Rectal smooth muscle tissue (tissue), 1 donor: ENCODE results near the gene TMTC4.
"Not testable (repeated sequence)": the region's sequence is repeated elsewhere in the genome, so short reads cannot be mapped to it uniquely, and the experiment has no call there.

Source experiments
- H3K27ac ChIP-seq: one replicate; pipeline ENCODE4 v1.7.0; 2013; ENCODE audit warnings: low read depth, low read length, inconsistent platforms
- H3K27me3 ChIP-seq: one replicate; pipeline ENCODE4 v1.7.0; 2013; ENCODE audit warnings: low read length; ENCODE audit not compliant: control insufficient read depth, insufficient read depth
- H3K36me3 ChIP-seq: one replicate; pipeline ENCODE4 v1.7.0; 2013; ENCODE audit warnings: low read length; ENCODE audit not compliant: control insufficient read depth, insufficient read depth
- H3K4me1 ChIP-seq: one replicate; pipeline ENCODE4 v1.7.0; 2013; ENCODE audit warnings: low read length; ENCODE audit not compliant: control insufficient read depth, insufficient read depth
- H3K4me3 ChIP-seq: one replicate; pipeline ENCODE4 v1.7.0; 2013; ENCODE audit warnings: low read length
- H3K9ac ChIP-seq: one replicate; pipeline ENCODE4 v1.7.0; 2013; ENCODE audit warnings: low read length

TMTC4 gene

DNA sequence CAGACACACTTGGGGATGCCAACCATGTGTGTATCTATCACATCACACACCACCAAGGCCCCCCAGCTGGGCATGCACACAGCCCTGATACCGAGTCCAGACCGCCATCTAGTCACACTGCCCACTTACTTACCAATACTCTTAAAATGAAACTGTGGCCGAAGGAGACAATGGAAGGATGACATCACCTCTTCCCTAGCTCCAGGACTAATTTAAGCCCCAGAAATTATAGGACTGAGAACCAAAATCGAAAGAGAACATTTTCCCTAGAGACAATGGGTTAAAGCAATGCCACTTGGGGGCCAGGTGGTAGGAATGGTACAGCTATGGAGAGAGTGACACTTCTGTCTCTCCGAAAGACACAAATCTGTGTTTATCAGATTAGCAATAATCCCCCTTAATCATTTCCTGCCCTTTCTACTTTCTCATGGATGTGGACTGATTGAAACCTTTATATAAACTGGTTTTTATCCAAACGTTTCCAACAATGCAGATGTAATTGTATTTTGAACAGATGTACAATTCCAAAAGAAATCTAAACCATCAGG lies 85.3 kb downstream of the TMTC4 start:
- H3K36me3 ChIP-seq: no peaks in the 10 kb centered on the region
- H3K27ac ChIP-seq: peak overlapping the region; percentile 8
- H3K4me3 ChIP-seq: peak overlapping the region; percentile 77
- H3K9ac ChIP-seq: no peak overlapping the region
- H3K4me1 ChIP-seq: no peaks in the 10 kb centered on the region
- no peaks in the 10 kb centered on the region for H3K27me3 ChIP-seq

DNA sequence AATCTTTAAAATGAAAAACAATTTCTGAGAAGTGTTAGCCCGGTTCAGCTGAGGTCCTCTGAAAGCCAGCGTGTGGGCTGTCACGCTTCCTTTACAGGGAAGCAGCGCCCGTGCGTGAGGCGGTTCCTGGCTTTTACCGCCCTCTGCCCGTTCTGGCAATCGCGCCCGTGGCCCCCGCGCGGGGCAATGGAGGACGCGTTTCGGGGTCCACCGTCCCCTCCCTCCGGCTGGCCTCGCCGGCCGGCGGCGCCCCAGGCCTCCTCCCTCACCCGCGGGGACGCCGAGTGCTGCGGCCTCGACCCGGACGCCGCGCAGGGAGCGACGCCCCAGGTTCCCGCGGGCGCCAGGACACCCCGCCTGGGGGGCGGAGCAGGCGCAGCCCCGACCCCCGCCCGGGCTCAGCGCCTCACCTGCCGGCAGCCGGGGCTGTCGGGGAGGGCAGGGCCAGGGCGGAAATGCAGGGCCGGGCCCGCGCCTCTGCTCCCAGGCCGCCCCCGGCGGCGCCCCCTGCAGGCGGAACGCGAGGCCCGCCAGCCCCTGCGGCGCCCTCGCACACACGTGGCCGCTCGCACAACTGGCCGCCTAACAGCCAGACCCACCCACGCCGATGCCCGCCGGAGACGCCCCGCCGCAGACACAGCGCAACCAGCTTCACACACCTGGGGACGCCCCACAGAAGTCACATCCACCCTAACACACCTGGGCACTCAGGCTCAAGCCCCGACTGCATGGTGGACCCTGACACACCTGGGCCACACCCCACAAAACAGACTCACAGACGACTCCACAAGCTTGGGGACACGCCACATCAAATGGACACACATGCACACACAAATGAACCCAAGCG lies 86.0 kb downstream of the TMTC4 start, which contains the start of gene GGACT:
GGACT (minus strand) TSS at position 459 of the 847 bp plus-strand sequence. CDS start 56,198 bp downstream, outside the sequence.
- Histone ChIP-seq H3K9ac (peak within 1 kb of the TSS; percentile 68), H3K36me3 (no peaks in the 10 kb centered on the region), H3K27me3 (no peaks in the 10 kb centered on the region), H3K4me3 (peak within 1 kb of the TSS; percentile 77), H3K27ac (peak within 1 kb of the TSS; percentile 47), H3K4me1 (no peaks in the 10 kb centered on the region)

DNA sequence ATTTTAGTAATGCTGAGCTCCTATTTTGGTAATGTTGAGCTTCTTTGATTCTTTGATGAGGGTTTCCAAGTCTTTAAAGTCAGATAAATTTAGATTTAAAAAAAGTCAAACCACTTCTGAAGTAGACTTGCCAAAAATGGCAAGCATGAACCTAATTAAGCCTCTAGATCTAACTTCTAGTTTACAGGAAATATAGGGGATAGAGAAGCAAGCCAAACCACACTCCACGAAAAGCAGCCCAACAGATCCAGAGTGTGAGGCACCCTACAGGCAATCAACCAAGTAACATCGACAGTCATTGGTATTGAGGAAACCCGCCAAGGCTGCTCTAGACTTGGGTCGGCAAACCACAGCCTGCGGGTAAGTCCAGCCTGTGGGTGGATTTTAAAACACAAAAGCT lies 89.7 kb downstream of the TMTC4 start:
- H3K4me1 ChIP-seq: no peaks in the 10 kb centered on the region
- no peak overlapping the region for H3K9ac ChIP-seq
- H3K4me3 ChIP-seq: no peak overlapping the region

DNA sequence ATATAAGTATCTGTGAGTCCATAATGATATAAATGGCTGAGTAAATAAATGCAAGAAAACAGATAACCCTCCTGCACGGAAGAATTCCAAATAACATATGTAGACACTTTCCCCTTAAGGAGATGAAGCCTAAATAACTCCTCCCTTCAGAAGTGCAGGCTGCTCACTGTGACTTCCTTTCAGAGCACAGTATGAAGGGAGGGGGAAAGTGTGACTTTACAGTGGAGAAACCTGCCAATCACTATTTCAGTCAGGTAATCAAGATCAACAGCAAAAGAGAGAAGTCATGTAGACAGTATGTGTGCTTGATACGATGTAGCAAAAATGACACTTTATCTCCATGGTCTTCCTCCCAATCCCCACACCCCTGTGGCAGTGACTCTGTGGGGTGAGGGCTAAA lies 93.1 kb downstream of the TMTC4 start:
- no peak overlapping the region for H3K9ac ChIP-seq
- no peaks in the 10 kb centered on the region for H3K36me3 ChIP-seq
- H3K27me3 ChIP-seq: no peaks in the 10 kb centered on the region

More for the DNA sequence above, 89.7 kb downstream of the TMTC4 start:
- Histone ChIP-seq H3K27me3 (no peaks in the 10 kb centered on the region), H3K36me3 (no peaks in the 10 kb centered on the region), H3K27ac (no peak overlapping the region)

DNA sequence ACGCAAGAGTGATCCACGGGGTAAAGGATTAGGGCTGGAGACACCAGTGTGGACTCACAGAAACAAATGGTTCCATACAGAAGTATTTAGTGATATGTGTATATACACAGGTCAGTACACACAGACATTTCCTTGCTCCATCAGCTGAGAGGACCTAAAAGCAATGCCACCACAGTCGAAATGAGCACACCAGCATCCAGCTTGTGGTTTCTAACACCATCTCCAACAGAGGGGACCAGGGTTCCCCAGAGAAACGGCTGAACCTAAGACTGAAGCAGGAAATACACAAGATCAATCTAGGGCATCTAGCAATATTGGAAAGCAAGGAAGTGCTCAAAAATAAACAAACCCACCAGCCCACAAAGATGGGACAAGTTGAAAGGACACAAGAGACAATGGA lies 93.6 kb downstream of the TMTC4 start:
- H3K4me3 ChIP-seq: no peak overlapping the region
- no peaks in the 10 kb centered on the region for H3K4me1 ChIP-seq
- no peaks in the 10 kb centered on the region for H3K27me3 ChIP-seq
- no peak overlapping the region for H3K9ac ChIP-seq
- no peak overlapping the region for H3K27ac ChIP-seq
- H3K36me3 ChIP-seq: no peaks in the 10 kb centered on the region

More for the DNA sequence above, 93.1 kb downstream of the TMTC4 start:
- no peaks in the 10 kb centered on the region for H3K4me1 ChIP-seq
- no peak overlapping the region for H3K27ac ChIP-seq
- no peak overlapping the region for H3K4me3 ChIP-seq

DNA sequence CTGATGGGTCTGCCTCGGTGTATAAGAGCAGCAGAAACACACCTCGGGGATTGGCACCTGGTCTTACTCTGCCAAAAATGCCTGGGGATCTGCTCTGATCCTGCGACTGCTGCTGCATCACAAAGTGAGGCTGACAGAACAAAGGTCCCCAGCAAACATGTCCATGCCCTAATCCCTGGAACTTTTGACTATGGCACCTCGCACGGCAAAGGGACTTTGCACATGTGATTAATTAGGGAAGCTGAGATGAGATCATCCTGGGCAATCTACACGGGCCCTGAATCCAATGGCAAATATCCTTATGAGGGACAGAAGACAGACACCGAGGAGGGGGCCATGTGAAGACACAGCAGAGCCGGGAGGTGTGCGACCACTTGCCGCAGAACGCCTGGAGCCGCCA lies 94.5 kb downstream of the TMTC4 start:
- H3K36me3 ChIP-seq: no peaks in the 10 kb centered on the region
- no peaks in the 10 kb centered on the region for H3K4me1 ChIP-seq
- no peak overlapping the region for H3K27ac ChIP-seq
- no peak overlapping the region for H3K4me3 ChIP-seq
- no peak overlapping the region for H3K9ac ChIP-seq
- no peaks in the 10 kb centered on the region for H3K27me3 ChIP-seq

DNA sequence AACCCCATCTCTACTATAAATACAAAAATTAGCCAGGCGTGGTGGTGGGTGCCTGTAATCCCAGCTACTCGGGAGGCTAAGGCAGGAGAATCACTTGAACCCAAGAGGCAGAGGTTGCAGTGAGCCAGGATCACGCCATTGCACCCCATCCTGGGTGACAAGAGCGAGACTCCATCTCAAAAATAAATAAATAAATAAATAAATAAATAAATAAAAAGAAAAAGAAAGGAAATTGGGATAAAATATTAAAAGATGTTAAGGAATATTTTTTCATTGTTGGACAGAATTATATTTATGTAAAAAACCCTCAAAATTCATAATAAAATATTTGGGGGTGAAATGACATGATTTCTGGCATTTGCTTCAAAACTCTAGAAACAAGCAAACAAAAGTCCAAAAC lies 97.4 kb downstream of the TMTC4 start:
- not testable (repeated sequence) for H3K27ac ChIP-seq, H3K4me1 ChIP-seq, H3K36me3 ChIP-seq, H3K4me3 ChIP-seq, H3K27me3 ChIP-seq, H3K9ac ChIP-seq

DNA sequence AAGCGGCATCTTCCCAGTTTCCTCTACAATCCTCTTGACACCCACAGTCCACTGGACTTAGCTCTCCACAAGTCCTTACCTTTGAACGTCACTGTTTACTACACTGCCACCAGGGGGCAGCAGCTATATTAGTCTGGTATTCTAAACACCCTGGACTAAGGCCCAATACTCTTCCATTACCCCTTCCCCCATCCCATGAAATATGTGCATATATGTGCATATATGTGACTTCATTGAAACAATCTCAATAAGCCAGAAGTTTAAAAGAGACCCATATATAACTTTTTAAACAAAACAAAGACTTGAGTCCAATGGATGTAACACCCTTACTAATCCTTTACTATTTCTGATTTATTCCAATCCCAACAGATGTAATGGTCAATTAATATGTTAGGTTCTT lies 101.5 kb downstream of the TMTC4 start:
- Histone ChIP-seq H3K27me3 (no peaks in the 10 kb centered on the region), H3K4me3 (no peak overlapping the region), H3K27ac (no peak overlapping the region), H3K36me3 (no peaks in the 10 kb centered on the region), H3K9ac (no peak overlapping the region), H3K4me1 (no peaks in the 10 kb centered on the region)

DNA sequence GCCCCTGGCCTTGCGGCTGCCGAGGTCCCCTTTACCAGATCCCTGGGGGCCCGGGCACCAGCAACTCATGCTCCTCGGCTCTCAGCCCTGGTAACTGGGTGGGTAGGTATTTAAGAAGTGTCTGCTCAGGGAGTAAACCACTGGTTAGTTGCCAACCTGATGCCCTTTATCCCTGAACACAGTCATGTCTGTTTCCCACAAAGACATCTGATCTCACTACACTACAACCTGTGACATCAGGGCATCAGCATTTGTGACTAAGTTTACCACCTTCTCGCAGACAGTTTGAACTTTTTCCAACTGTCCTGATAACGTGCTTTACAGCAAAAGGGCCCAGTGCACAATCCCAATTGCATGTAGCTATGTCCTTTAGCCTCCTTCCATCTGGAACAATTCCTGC lies 108.1 kb downstream of the TMTC4 start:
- no peak overlapping the region for H3K9ac ChIP-seq
- H3K36me3 ChIP-seq: no peaks in the 10 kb centered on the region
- no peak overlapping the region for H3K27ac ChIP-seq
- H3K4me3 ChIP-seq: no peak overlapping the region
- H3K4me1 ChIP-seq: no peaks in the 10 kb centered on the region
- H3K27me3 ChIP-seq: no peaks in the 10 kb centered on the region

DNA sequence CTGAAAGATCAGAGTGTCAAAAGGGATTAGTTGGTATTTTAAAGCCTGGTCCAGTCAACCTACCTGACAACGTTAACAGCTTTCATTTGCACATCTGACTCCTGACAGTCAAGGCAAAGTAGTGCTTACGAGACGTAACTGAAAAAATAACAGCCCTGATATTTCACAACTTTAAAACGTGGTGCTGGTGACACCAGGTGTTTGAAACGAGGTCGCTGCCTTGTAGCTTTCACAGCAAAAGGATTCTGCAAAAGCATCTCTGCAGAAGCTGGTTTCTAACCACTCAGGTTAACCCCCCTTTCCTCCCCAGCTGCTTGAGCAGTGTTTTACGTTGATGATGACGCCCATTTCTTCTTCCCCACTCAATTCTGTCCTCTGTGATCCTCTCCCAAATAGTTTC lies 109.3 kb downstream of the TMTC4 start:
- no peaks in the 10 kb centered on the region for H3K27me3 ChIP-seq
- no peaks in the 10 kb centered on the region for H3K36me3 ChIP-seq
- H3K4me1 ChIP-seq: no peaks in the 10 kb centered on the region
- H3K27ac ChIP-seq: no peak overlapping the region
- H3K9ac ChIP-seq: no peak overlapping the region
- H3K4me3 ChIP-seq: no peak overlapping the region

DNA sequence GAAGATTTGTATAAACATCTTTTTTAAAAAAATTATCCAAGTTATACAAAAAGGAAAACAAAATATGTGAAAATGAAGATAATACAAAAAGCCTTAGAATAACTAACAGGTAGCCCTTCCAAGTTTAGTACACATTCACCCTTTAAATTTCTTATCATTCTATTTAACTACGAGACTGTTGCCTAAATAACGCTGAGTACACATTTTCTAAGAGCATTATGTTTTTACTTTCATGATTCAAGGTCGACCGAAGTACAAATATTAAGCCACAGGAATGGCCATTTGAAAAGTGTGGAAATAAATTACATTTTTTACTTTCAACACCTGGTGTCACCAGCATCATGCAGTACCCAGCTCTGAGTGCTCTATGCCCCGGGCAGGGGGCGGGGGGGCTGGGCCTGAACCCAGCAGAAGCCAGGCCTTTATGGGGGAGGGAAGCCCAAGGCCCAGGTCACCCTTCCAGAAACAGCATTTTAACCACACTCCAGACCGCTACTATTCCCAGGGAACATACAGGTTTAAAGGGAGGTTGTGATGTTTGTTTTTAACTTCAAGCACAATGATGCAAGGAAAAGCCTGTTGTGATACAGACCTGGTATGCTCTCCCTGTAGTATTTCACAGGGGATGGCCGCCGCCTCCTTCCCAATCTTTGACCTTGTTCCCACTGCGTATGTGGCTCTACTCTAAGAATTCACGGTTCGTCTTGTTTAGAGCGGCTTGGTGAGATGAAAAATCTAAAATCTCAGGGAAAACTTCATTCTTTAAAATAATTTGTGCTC lies 110.0 kb downstream of the TMTC4 start:
- Histone ChIP-seq H3K27ac (no peak overlapping the region), H3K9ac (no peak overlapping the region), H3K4me3 (no peak overlapping the region), H3K27me3 (no peaks in the 10 kb centered on the region), H3K4me1 (no peaks in the 10 kb centered on the region), H3K36me3 (no peaks in the 10 kb centered on the region)

DNA sequence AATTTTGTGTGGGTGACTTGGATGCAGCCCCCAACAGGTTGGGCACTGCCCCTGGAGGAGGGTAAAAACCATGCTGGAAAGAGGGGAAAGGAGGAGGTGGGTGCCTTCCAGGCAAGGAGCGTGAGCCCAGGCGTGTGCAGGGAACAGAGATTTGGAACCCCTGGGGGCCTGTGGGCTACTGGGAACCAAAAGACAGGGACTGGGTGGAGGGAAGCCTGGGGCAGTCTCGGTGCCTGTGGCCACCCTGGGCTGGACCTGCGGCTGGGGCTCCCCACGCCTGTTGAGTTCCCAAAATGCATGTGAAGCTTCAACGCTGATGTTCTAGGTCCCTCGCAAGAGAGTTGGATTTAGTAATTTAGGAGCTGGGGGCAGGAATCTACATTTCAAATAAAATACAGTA lies 110.8 kb downstream of the TMTC4 start:
- Histone ChIP-seq H3K4me1 (no peaks in the 10 kb centered on the region), H3K4me3 (no peak overlapping the region), H3K27ac (no peak overlapping the region)

More for the DNA sequence above, 110.8 kb downstream of the TMTC4 start:
- Histone ChIP-seq H3K27me3 (no peaks in the 10 kb centered on the region), H3K36me3 (no peaks in the 10 kb centered on the region), H3K9ac (no peak overlapping the region)
